CD4-positive, alpha-beta T cell treated with Interleukin-2 at 100 ng/mL for 4 hours (primary cell): ENCODE measurements around the gene FGF11.
A peak's percentile ranks its signal among the peaks of the same experiment; 100 is the strongest.

Experiments used
- DNase-seq: peaks from one replicate; pipeline ENCODE4 v3.0.0-alpha.2; 2020; ENCODE audit warnings: low spot score

FGF11 gene

DNA sequence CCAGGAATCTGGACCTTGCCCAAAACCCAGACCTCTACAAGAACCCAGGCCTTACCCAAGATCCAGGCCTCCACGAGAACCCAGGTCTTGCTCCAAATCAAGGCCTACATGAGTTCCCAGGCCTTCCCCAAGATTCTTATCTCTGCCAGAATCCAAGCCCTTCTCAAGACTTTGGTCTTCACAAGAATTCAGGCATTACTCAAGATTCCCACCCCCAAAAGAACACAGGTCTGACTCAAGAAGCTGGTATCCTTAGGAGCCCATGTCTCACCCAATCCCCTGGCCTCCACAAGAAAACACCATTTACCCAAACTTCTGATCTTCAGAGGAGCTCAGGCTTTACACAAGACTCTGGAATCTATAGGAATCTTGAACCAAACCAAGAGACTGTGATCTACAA lies 8.1 kb upstream of the FGF11 start:
- DNase-seq: no peak

GRCh38 chr17:7432296-7432695 lies 7.0 kb upstream of the FGF11 start:
- no peak for DNase-seq

GRCh38 chr17:7435676-7436555 lies 3.4 kb upstream of the FGF11 start:
- peak; percentile 59 for DNase-seq

DNA sequence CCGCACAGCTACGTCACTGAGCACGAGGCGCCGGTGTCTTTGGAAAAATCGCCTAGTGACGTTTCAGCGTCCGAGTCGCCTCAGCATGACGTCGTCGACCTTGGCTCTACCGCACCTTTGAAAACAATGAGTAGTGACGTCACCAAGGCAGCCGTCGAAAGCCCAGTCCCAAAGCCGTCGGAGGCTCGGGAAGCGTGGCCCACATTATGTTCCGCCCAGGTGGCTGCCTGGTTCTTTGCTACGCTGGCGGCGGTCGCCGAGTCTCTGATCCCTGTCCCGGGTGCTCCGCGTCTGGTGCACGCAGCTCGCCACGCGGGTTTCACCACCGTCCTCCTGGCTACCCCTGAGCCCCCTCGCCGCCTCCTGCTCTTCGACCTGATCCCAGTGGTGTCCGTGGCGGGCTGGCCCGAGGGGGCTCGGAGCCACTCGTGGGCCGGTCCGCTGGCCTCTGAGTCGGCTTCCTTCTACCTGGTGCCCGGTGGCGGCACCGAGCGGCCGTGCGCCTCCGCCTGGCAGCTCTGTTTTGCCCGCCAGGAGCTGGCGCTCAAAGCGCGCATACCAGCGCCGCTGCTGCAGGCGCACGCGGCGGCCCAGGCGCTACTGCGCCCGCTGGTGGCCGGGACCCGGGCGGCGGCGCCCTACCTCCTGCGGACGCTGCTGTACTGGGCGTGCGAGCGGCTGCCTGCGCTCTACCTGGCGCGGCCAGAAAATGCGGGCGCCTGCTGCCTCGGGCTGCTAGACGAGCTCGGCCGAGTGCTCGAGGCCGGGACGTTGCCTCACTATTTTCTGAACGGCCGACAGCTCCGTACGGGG lies 2.5 kb upstream of the FGF11 start:
- peak; percentile 80 for DNase-seq

GRCh38 chr17:7437369-7437863 lies 1.9 kb upstream of the FGF11 start:
- no peak for DNase-seq

DNA sequence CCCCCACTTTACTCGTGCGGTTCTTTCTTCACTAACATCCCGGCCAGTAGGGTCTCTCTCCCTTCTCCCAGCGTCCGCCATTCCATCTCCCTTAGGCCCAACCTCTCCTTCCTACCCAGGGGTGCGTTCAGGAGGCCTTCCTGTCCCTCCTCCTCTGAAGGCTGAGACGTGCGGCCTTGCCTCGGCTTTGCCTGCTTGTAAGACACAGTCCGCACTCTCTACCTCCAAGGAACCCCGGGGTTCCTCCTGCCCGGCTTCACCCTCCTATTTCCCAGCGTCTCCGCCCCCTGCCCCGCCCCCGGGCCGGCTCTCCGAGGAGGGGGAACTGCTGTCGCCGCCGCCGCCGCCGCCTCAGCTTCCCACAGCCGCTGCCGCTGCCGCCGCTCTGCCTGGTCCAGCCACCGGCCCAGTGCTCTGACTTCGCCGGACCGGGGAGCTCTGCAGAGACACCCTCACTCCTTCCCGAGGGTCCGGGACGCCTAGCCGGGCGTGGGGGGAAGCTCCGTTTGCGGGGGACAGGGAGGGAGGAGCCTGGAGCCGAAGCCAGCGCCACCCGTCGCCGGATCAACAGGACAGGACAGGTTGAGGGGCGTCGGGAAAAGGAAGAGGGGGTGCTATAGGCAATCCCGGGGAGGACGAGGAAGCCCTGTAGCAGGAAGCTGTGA lies 1.2 kb upstream of the FGF11 start:
- peak; percentile 36 for DNase-seq

DNA sequence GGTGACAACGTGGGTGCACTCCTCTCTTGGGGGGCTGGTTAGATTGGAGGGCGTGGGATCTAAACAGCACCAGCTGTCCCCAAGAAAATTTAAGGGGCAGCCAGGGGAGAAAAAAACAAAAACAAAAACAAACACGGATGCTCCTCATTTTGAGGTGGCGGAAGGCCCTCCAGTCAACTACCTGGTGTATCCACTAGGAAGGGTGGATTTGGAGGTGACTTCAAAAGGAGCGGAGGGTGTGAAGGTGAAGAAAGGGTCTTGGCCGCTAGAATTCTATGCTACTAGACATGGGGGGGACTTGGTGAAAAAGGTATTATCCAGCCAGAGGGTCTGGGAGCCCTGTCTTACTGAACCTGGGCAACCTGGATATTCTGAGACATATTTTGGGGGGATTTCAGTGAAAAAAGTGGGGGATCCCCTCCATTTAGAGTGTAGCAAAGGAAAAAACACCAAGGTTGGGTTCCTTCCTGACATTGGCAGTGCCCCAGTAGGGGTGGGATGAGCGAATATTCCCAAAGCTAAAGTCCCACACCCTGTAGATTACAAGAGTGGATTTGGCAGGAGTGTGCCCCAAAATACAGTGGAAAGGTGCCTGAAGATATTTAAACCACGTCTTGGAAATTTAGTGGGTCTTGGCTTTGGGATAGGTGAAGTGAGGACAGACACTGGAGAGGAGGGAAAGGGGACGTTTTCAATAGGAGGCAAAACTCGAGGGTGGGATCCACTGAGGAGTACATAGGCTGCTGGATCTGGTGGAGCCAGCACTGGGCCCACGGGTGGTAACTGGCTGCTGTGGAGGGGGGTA lies 454 bp upstream of the FGF11 start:
- DNase-seq: no peak

DNA sequence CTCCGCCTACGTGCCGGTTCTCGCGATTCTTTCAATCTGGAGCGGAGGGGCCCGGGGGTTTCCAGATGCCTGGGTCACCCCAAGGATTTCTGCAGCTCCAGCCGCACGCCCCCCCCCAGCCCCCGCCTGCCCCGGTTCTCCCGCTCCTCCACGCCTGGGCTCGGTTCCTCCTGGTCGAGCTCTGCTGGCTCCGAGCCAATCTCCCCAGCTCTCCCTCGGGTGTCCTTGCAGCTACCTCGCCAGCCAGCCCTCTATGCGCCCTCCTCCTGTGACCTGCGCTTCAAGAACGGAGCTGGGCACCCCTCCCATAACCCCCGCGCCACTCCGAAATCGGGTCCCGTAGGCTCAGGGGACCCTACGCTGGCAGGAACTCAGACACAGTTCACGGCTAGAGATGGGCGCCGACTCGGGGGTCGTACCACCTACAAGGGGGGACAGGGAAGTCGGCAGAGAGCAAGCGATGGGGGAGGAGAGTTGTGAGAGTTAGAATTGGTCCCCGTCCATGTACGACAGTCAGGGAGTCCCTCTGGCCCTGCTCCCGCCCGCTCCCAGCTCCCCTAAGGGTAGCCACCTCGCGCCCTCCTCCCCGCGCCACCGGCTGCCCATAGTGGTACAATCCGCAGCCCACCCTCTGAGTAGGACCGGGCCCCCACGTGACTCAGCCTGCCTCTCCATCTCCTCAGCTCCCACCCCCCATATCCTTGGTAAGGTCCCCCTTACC lies 961 bp downstream of the FGF11 start:
- DNase-seq: no peak

DNA sequence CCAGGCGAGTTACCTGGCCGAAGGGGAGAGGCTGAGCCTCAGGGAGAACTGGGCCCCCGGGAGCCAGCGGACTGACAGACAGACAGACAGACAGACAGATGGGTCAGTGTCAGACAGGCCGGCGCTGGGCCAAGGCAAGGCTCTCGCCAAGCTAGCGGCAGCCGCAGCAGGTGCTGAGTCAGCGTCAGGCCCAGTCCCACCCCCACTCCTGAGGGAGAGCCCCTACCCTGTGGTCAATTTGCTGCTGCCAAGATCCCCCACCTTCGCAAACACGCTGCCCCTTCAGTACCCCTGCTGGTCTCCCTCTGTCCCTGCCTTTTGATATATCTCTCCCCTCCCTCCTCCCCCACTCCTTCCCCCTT lies 1.5 kb downstream of the FGF11 start:
- DNase-seq: no peak

DNA sequence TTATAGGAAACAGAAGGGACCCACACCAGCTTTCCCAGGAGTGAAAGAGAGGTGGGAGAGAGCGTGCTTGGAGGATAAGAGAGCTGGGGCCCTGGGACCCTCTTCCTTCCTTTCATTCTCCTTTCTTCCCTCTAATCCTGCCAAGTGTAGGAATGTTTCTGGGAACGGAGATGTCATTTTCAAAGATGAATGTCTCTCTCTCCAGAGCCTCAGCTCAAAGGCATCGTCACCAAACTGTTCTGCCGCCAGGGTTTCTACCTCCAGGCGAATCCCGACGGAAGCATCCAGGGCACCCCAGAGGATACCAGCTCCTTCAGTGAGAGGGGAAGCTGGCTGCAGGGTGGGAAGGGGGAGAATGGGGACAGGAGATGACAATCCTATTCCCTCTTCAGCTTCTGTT lies 2.0 kb downstream of the FGF11 start:
- no peak for DNase-seq

DNA sequence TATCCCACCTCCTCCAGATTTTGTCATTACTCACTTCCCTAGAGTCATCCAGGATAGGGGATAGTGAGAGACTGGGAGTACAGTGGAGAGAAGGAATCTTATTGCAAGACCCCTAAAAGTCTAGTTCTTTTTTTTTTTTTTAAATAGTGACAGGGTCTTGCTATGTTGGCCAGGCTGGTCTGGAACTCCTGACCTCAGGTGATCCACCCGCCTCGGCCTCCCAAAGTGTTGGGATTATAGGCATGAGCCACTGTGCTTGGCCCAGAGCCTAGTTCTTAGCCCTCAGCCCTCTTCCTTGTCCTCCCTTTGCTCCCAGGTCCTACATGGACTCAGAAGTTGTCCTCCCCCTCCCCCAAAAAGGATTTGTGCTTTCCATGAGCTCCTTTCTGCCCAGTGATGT lies 2.8 kb downstream of the FGF11 start:
- DNase-seq: no peak

DNA sequence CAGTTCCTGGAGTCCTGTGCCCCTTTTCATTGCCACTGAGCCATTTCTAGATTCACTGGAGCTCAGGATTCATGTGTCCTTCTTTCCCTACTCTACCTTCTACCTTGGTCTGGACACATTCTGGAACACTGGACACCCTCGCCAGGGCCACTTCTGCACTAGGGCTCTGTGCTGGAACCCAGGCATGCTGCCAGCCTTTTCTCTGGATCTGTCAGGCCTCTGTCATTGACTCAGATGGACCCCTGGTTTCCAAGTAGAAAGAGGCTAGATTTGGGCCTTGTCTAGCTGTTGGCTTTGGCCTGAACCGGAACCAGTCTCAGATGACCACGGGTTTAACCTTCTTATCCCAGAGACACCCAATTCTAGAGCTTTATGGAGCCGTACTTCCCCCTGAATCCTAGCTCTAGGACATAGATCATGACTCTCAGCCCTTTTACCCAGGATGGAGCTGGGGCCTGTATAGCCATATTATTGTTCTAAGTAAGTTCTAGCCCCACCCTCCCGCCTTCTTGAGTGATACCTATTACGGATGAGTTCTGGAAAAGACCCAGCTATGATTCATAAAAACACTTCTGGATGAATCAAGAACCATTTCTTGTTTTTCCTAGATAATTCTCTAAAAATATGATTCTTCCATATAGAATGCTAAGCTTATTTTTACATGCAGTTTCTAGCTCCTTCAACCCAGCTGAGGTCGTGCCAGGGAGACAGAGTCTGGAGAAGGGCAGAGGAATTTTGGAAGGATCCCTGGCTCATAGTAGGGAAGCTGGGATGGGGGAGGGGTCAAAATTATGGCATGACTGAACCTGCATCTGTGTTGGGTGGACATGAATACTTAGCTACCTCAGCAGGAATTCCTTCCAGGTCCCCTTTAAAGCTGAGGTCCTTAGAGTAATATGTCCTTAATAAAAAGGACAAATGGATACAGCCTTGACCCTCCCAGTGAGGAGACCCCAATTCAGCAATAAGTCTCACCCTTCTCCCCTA lies 4.5 kb downstream of the FGF11 start:
- no peak for DNase-seq

GRCh38 chr17:7444682-7445618 lies 5.6 kb downstream of the FGF11 start, which contains the start of gene CHRNB1:
TSS of gene CHRNB1 (plus strand) at chr17:7445061. CDS start at chr17:7445128, 67 bp downstream.
- DNase-seq: no peak

GRCh38 chr17:7445619-7445968 lies 6.3 kb downstream of the FGF11 start:
- DNase-seq: peak; percentile 30

DNA sequence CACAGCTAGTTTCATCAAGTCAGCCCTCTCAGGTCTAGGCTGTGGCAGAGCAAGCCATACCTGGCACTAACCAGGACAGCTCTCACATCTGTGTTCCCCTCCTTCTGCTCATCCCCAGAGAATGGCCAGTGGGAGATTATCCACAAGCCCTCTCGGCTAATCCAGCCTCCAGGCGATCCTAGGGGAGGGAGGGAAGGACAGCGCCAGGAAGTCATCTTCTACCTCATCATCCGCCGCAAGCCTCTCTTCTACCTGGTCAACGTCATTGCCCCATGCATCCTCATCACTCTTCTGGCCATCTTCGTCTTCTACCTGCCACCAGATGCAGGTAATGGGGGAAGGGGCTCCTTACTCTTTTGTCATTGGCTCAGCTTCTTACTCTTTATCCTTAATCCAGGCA lies 9.1 kb downstream of the FGF11 start:
- DNase-seq: no peak

GRCh38 chr17:7459961-7460545 lies 20.7 kb downstream of the FGF11 start:
- no peak for DNase-seq

GRCh38 chr17:7460850-7461660 lies 21.7 kb downstream of the FGF11 start:
- no peak for DNase-seq
